ENCODE measurements around the gene ZFP91.

Gene ZFP91

DNA sequence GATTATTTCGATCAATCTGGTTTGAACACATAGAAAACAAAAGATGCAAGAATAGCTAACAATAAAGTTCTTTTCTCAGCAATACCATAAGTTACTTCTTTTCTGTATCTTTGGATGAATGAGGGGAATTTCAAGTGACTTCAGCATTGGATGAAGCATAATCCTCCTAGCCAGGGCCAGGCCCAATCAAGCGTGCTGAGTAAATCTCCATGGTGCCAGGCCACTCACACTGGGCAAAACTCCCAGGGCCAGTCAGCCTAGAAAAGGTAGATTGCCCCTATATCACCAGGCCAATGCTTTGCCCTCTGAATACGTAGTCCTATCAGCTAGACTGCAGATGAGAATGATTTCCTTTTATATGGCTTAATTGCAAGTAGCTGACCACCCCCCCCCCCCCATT lies 49.6 kb downstream of the ZFP91 start:
- DNase-seq = peak in 6 of 51 donors; percentile 5 to 24 (median 9)

GRCh38 chr11:58629857-58630256 lies 51.0 kb downstream of the ZFP91 start:
- DNase-seq = peak in 5 of 51 donors; percentile 6 to 24 (median 11)

GRCh38 chr11:58631378-58631777 lies 52.5 kb downstream of the ZFP91 start:
- DNase-seq = no peak

DNA sequence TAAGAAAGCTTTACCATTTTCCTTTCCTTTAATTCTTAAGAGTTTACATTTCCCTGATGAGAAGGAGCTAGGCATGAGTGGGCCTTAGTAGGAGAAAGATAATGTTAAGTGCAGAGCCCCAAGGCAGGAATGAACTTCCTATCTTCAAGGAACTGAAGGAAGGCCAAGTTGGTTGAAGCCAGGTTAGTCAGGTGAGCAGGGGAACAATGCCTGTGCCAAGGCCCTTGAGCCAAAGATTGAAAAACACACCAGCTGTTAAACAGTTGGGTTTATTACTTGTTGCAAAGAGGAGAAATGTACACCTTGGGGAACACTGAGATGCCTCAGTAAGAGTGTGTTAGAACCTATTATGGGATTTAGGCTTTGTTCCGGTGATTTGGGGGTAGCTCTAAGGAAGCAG lies 53.6 kb downstream of the ZFP91 start:
- DNase-seq = no peak

DNA sequence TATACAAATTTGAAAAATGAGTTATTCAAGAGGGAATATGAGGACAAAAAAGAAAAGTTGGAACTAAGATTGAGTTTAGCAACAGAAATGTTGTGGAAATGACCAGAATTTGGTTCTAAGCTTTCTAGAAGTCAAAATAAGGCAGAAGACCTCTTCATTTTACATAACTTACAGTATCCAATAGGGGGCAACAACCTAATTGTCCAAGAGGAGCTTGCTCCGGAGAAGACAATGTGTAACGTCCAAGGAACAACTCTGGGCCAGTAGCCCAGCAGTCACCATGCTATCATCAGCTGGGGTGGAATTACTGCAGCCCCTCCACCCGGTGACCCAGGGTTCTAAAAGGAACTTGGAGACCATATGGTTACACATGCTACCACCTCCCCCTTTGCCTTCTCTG lies 57.7 kb downstream of the ZFP91 start:
- no peak for DNase-seq

GRCh38 chr11:58637371-58637770 lies 58.5 kb downstream of the ZFP91 start:
- no peak for DNase-seq

GRCh38 chr11:58639103-58639502 lies 60.2 kb downstream of the ZFP91 start:
- no peak for DNase-seq

DNA sequence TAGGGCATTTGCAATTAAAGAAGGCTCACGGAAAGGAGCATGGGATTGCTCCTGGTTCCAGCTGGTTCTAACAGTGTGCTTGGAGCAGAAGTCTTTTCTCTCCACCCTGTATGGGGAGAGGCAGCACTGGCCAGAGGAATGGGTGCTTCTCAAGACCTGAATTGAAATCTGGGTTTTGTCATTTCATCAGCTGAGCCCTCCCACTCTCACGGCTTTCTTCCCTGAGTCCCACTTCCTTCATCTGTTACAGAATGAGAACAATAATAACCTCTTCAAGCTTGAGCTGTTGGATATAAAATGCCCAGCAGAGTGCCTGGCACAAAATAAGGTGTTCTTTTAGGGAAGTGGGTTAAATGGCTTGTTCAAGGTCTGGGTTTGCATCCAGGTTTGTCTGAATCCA lies 60.8 kb downstream of the ZFP91 start:
- DNase-seq = no peak

GRCh38 chr11:58640386-58641023 lies 61.6 kb downstream of the ZFP91 start:
- DNase-seq = peak in 2 of 51 donors; percentile 7 to 20

DNA sequence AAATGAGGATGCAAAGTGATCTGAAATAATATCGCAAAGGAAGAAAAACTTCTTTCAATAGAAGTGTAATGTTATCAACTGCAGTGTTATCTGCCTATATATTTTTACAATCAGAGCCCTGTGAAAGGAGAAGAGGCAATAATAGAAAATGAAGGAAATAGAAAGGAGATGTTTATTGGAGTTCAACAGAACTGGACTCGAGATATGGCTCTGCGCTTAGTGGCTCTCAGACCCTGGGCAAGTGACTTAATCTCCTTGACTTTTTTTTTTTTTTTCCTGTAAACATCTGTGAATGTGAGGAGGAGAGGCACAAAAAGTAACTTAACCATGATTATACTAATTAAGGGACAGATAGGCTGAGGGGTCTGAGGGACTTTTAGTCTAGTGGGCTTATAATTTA lies 62.5 kb downstream of the ZFP91 start:
- DNase-seq = no peak

- no peak for DNase-seq
Observed at GRCh38 chr11:58641803-58642581, 63.1 kb downstream of the ZFP91 start.

DNA sequence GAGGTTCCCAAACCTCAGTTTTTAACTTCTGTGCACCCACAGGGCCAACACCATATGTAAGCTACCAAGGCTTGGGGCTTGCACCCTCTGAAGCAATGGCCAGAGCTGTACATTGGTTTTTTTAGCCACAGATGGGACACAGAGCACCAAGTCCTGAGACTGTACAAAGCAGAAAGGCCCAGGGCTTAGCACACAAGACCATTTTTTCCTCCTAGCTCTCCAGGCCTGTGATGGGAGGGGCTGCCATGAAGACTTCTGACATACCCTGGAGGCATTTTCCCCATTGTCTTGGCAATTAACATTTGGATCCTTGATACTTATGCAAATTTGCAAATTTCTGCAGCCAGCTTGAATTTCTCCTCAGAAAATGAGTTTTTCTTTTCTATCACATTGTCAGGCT lies 67.0 kb downstream of the ZFP91 start:
- no peak for DNase-seq

DNA sequence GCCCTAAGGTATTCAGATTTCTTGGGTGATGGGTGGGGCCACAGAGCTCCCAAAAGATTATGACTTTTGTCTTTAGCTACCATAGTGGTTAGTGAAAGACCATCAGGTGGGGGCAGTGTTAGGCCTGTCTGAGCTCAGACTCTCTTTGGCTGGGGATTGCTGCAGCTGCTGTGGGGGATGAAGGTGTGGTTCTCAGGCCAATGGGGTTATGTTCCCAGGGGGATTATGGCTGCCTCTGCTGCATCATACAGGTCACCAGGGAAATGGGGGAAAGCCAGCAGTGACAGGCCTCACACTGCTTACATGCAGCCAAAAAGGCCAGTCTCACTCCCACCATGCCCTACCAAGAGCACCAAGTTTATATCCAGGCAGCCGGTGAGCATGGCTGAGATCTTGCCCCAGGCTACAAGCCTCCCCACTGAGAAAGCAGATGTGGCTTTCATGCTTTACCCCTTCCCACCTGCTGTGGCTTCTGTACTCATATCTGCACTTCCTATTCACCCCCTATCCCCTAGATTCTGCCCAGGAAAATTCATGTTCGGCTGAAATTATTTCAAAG lies 68.4 kb downstream of the ZFP91 start:
- no peak for DNase-seq

- DNase-seq = no peak
Observed at GRCh38 chr11:58647866-58648265, 69.0 kb downstream of the ZFP91 start.

- DNase-seq = no peak
Observed at GRCh38 chr11:58649623-58650022, 70.8 kb downstream of the ZFP91 start.

- no peak for DNase-seq
Observed at GRCh38 chr11:58650496-58650895, 71.6 kb downstream of the ZFP91 start.

DNA sequence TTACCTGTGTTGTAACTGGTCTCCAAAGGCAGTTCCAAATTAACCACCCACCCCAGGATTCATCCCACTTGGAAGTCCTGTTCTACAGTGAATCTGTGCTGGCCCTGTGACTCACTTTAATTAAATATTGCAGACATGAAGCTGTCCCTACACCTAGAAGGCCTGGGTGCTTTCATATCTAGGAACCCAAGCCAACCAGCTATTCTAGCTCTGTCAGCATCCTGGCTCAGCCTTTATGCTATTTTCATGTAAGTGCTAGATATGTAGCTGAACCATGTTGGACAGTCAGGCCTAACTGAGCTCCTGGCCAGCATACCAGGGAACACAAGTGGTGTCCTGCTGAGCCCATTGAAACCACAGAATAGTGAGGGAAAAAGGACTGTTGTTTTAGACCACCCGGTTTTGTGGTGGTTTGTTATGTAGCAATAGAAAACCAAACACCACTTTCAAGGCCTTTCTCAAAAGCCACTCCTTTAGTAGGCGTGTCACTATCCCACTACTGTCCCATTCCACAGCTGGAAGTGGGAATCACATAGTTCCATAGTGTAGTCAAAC lies 73.9 kb downstream of the ZFP91 start:
- DNase-seq = no peak

GRCh38 chr11:58654079-58654907 lies 75.4 kb downstream of the ZFP91 start:
- DNase-seq = peak in 49 of 51 donors; percentile 6 to 83 (median 54)

DNA sequence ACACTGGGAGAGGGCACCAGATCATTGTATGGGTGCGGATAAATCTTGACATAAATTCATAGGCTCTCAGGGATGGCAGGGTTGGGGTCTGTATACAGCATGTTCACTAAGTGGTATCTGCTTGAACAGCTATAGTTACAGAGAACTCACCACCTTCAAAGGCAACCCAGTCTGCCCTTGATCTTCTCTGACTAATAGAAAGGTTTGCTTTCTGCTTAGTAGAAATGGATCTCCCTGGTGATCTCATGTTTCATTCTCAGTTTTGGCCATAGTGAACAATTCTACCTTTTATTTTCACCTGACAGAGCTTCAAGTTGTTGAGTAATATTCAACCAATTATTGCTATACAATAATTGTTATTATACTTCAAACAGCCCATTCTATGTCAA lies 76.0 kb downstream of the ZFP91 start:
- DNase-seq = no peak

GRCh38 chr11:58656348-58656747 lies 77.5 kb downstream of the ZFP91 start:
- DNase-seq = no peak

DNA sequence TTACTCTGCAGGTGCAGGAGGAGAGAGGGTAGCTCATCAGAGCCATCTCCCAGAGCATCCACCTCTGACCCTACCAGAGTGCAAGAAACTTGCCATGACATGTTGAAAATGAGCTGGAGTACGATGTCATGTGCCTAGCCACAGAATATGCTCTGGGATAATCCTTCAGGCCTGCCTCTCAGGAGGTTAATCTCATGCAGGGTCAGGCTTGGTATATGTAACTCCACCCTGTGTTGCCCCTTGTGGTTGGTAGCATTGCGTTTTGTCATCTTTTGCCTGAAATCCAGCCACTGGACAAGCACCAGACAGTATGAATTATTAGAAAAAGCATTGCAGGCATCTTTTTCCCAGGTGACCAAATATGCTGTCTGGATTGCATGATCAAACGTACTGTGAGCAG lies 79.8 kb downstream of the ZFP91 start:
- no peak for DNase-seq

DNA sequence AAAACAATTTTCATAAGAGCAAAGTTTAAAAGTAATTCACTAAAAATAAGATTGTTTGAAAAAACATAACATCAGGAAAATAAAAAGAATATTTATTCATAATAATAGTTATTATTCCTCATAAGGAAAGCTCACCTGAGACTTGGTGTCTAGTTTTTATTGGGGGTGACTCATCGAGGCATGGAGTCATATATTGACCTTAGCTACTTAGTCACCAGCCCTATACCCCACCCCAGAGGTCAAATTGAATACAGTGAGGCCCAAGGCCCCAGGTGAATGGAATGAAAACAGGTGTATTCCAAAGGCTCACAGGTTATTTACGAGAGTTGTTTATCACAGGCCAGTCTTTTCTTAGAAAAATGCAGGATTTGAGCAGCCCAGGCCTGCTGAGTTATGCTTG lies 80.5 kb downstream of the ZFP91 start:
- DNase-seq = no peak

All from hypothalamus (tissue), 51 donors.